Memory B cell (primary cell): Measurements from ENCODE around the gene ST8SIA2.
"Not testable (repeated sequence)": the region's sequence is repeated elsewhere in the genome, so short reads cannot be mapped to it uniquely, and the experiment has no call there.

ENCODE experiments used
- ATAC-seq: fragments of 150-1000 bp; cut with Tn5 transposase; 2 replicates; pipeline ENCODE4 v1.10.0; 2021; ENCODE audit warnings: low read depth, mild to moderate bottlenecking, moderate library complexity
- DNase-seq, 2 donors: peaks; one replicate each; pipeline ENCODE4 v3.0.0; 2022; ENCODE audit warnings: low spot score in 2 of 2
- H3K27ac Mint-ChIP-seq: one replicate; pipeline ENCODE4 v1.8.0; 2022; ENCODE audit warnings: mild to moderate bottlenecking, moderate library complexity, mixed read lengths
- H3K27me3 Mint-ChIP-seq: one replicate; pipeline ENCODE4 v1.8.0; 2022; ENCODE audit warnings: mixed read lengths
- H3K36me3 Mint-ChIP-seq: one replicate; pipeline ENCODE4 v1.8.0; 2022; ENCODE audit warnings: mild to moderate bottlenecking, mixed read lengths
- H3K4me1 Mint-ChIP-seq: one replicate; pipeline ENCODE4 v1.8.0; 2022; ENCODE audit warnings: mixed read lengths
- H3K4me3 Mint-ChIP-seq: one replicate; pipeline ENCODE4 v1.8.0; 2022; ENCODE audit warnings: mild to moderate bottlenecking, moderate library complexity, mixed read lengths
- H3K9me3 Mint-ChIP-seq: one replicate; pipeline ENCODE4 v1.8.0; 2022; ENCODE audit warnings: mixed read lengths

ST8SIA2 gene

GRCh38 chr15:92463352-92463751 lies 69.7 kb downstream of the ST8SIA2 start:
- no peak for ATAC-seq
- Mint-ChIP-seq H3K4me3 (no peak overlapping the region), H3K27ac (no peak overlapping the region), H3K9me3 (peaks cover 1% of the 10 kb centered on the region), H3K4me1 (no peaks in the 10 kb centered on the region), H3K36me3 (no peaks in the 10 kb centered on the region), H3K27me3 (no peaks in the 10 kb centered on the region)
- DNase-seq = no peak

- H3K36me3 Mint-ChIP-seq = no peaks in the 10 kb centered on the region
- H3K27me3 Mint-ChIP-seq = no peaks in the 10 kb centered on the region
- H3K4me1 Mint-ChIP-seq = no peaks in the 10 kb centered on the region
- ATAC-seq (no peak), DNase-seq (no peak)
- no peak overlapping the region for H3K4me3 Mint-ChIP-seq
- H3K27ac Mint-ChIP-seq = no peak overlapping the region
- peaks cover 1% of the 10 kb centered on the region for H3K9me3 Mint-ChIP-seq
Measured at GRCh38 chr15:92463826-92464225, 70.1 kb downstream of the ST8SIA2 start.

DNA sequence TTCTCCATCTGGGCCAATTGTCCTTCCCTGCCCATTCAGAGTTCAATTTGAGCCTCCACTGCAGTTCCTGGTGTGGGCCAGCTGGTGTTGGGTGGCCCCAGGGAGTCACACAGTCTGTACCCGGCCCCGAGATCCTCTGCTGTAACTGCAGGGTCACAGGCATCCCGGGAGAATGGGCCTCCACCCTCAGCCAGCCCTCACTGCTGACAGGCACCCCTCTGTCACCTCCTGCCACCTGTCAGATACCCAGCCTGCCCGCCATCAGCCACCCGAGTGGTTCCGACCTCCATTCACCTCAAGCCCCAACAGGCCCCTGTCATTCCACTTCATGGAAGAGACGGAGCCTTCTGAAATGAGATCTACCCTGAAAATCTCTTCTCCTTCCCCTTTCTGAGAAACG lies 73.2 kb downstream of the ST8SIA2 start:
- Mint-ChIP-seq H3K27ac (no peak overlapping the region), H3K36me3 (no peaks in the 10 kb centered on the region), H3K4me3 (no peak overlapping the region), H3K4me1 (no peaks in the 10 kb centered on the region), H3K9me3 (peaks cover 1% of the 10 kb centered on the region), H3K27me3 (no peaks in the 10 kb centered on the region)
- no peak for DNase-seq
- no peak for ATAC-seq

- H3K4me3 Mint-ChIP-seq = no peak overlapping the region
- DNase-seq (no peak), ATAC-seq (no peak)
- no peaks in the 10 kb centered on the region for H3K36me3 Mint-ChIP-seq
- no peaks in the 10 kb centered on the region for H3K27me3 Mint-ChIP-seq
- no peaks in the 10 kb centered on the region for H3K4me1 Mint-ChIP-seq
- peaks cover 1% of the 10 kb centered on the region for H3K9me3 Mint-ChIP-seq
- no peak overlapping the region for H3K27ac Mint-ChIP-seq
Measured at GRCh38 chr15:92467245-92467644, 73.6 kb downstream of the ST8SIA2 start.

GRCh38 chr15:92468991-92469390 lies 75.3 kb downstream of the ST8SIA2 start:
- ATAC-seq (no peak), DNase-seq (no peak)
- Mint-ChIP-seq H3K27ac (no peak overlapping the region), H3K27me3 (peaks cover 2% of the 10 kb centered on the region), H3K36me3 (no peaks in the 10 kb centered on the region), H3K9me3 (peaks cover 1% of the 10 kb centered on the region), H3K4me1 (no peaks in the 10 kb centered on the region), H3K4me3 (no peak overlapping the region)

DNA sequence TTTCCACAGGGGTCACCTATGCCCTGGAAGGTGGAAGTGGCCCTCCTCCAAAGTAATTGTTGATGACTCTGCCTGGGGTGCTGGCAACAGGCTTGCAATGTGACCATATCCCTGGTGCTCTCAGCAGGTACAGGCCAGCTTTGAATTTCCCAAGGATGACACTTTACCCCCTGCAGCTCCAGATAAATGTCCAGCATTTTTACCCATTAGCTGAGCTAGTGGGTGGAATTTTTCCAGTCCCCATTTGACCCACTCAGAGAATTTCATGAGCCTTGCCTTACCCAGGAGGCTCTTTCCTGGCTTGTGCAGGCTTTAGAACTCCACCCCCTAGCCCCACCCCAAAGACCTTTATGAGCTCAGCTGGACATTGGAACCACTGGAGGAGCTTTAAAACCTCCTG lies 77.6 kb downstream of the ST8SIA2 start:
- H3K4me3 Mint-ChIP-seq = no peak overlapping the region
- no peaks in the 10 kb centered on the region for H3K4me1 Mint-ChIP-seq
- no peaks in the 10 kb centered on the region for H3K36me3 Mint-ChIP-seq
- no peak overlapping the region for H3K27ac Mint-ChIP-seq
- ATAC-seq = no peak
- H3K9me3 Mint-ChIP-seq = peaks cover 1% of the 10 kb centered on the region
- no peak for DNase-seq
- peaks cover 2% of the 10 kb centered on the region for H3K27me3 Mint-ChIP-seq

DNA sequence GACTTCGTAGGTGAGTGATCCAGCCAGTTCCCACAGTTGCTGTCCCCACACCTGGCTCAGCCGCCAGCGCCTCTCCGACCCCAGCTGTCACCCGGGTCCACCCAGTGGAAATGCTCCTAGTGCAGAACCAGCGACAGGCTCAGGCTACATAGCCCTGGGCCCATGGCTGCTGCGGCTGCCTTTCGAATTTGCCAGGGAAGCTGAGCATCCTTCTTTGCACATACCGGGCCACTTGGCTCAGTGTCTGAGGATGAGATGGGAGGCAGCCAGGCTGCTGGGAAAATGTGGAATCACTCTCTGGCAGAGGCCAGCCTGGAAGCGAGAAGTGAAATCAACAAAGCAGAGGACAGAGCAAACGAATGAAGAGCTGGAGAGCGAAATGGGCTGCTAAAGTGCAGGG lies 80.1 kb downstream of the ST8SIA2 start:
- Mint-ChIP-seq H3K27ac (no peak overlapping the region), H3K9me3 (no peaks in the 10 kb centered on the region), H3K4me1 (no peaks in the 10 kb centered on the region), H3K36me3 (no peaks in the 10 kb centered on the region), H3K4me3 (no peak overlapping the region), H3K27me3 (peaks cover 4% of the 10 kb centered on the region)
- ATAC-seq = no peak
- no peak for DNase-seq

GRCh38 chr15:92479730-92480129 lies 86.0 kb downstream of the ST8SIA2 start:
- H3K9me3 Mint-ChIP-seq, DNase-seq, H3K4me3 Mint-ChIP-seq, H3K36me3 Mint-ChIP-seq, H3K4me1 Mint-ChIP-seq, ATAC-seq, H3K27ac Mint-ChIP-seq: not testable (repeated sequence)
- peaks cover 10% of the 10 kb centered on the region for H3K27me3 Mint-ChIP-seq

GRCh38 chr15:92480361-92480760 lies 86.7 kb downstream of the ST8SIA2 start:
- DNase-seq (no peak), ATAC-seq (no peak)
- Mint-ChIP-seq H3K27me3 (peaks cover 11% of the 10 kb centered on the region), H3K9me3 (peaks cover under 1% of the 10 kb centered on the region), H3K4me1 (no peaks in the 10 kb centered on the region), H3K36me3 (no peaks in the 10 kb centered on the region), H3K27ac (no peak overlapping the region), H3K4me3 (no peak overlapping the region)

- H3K27me3 Mint-ChIP-seq = peaks cover 9% of the 10 kb centered on the region
- ATAC-seq (no peak), DNase-seq (no peak)
- H3K9me3 Mint-ChIP-seq = peaks cover 2% of the 10 kb centered on the region
- H3K4me3 Mint-ChIP-seq = no peak overlapping the region
- H3K27ac Mint-ChIP-seq = no peak overlapping the region
- H3K4me1 Mint-ChIP-seq = no peaks in the 10 kb centered on the region
- H3K36me3 Mint-ChIP-seq = no peaks in the 10 kb centered on the region
Measured at GRCh38 chr15:92485441-92485840, 91.8 kb downstream of the ST8SIA2 start.

- Mint-ChIP-seq H3K27ac (no peak overlapping the region), H3K36me3 (no peaks in the 10 kb centered on the region), H3K4me1 (no peaks in the 10 kb centered on the region), H3K27me3 (peaks cover 9% of the 10 kb centered on the region), H3K4me3 (no peak overlapping the region), H3K9me3 (peaks cover 4% of the 10 kb centered on the region)
- no peak for ATAC-seq
- no peak for DNase-seq
Measured at GRCh38 chr15:92492551-92493115, 99.0 kb downstream of the ST8SIA2 start.

- Mint-ChIP-seq H3K27ac (no peak overlapping the region), H3K4me3 (no peak overlapping the region), H3K4me1 (no peaks in the 10 kb centered on the region), H3K27me3 (peaks cover 11% of the 10 kb centered on the region), H3K9me3 (peaks cover 4% of the 10 kb centered on the region), H3K36me3 (no peaks in the 10 kb centered on the region)
- DNase-seq = no peak
- ATAC-seq = no peak
Measured at GRCh38 chr15:92494806-92495336, 101.2 kb downstream of the ST8SIA2 start.

DNA sequence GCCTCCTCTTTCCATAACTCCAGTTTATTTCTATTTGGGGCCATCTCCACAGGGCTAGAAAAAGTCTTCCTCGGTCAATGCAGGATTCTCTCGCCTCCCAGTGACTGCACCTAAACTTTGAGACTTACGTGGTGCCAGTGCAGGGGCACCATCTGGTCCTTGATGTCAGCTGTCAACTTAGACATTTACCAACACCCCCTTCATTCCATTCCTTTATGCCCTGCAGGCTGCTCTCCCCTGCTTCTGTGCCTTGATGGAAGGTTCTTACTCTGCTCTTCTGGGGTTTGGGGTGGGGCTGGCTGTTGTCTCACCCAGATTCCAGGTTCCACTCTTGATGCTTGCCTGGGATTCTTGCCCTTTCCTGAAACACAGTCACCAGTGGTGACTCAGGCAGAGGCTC lies 101.8 kb downstream of the ST8SIA2 start:
- peaks cover 13% of the 10 kb centered on the region for H3K27me3 Mint-ChIP-seq
- ATAC-seq (no peak), DNase-seq (no peak)
- no peak overlapping the region for H3K27ac Mint-ChIP-seq
- no peak overlapping the region for H3K4me3 Mint-ChIP-seq
- peaks cover 4% of the 10 kb centered on the region for H3K9me3 Mint-ChIP-seq
- H3K4me1 Mint-ChIP-seq = no peaks in the 10 kb centered on the region
- H3K36me3 Mint-ChIP-seq = no peaks in the 10 kb centered on the region

DNA sequence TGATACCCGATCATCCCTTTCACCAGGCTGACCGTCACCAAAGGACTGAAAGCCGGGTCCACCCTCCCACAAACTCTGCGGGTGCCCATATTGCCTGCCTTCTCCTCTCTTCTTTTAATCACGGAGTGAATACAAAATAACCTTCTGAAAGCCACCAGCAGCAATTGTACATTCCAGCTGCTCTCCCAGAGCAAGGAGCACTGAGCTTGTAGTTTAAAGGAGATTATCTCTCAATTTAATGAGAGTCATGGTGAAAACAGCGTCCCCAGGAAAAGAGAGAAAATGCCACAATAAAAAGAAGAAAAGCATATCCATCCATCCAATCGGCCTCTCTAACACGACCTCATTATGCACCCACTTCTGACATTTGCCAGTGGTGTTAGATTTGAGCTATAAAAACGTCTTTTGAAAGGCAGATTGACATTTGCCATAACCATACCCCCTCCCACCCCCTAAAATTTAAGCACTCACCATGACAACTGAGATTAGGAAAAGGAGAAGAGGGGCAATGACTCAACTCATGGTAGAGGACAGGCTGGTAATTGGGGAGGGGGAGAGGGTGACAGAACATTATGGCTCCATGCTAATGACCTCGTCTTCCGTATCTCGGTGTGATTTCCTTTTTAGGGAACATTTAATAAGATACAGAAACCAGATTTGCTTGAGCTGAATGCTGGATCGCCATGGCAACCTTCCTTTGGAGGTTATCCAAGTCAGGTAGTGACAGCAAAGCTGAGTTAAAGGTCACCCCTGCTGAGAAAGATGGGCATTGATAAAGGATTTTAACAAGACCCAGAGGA lies 106.2 kb downstream of the ST8SIA2 start:
- no peaks in the 10 kb centered on the region for H3K9me3 Mint-ChIP-seq
- no peaks in the 10 kb centered on the region for H3K36me3 Mint-ChIP-seq
- H3K27ac Mint-ChIP-seq = no peak overlapping the region
- peaks cover 13% of the 10 kb centered on the region for H3K27me3 Mint-ChIP-seq
- H3K4me3 Mint-ChIP-seq = no peak overlapping the region
- no peak for DNase-seq
- H3K4me1 Mint-ChIP-seq = no peaks in the 10 kb centered on the region
- ATAC-seq = no peak

DNA sequence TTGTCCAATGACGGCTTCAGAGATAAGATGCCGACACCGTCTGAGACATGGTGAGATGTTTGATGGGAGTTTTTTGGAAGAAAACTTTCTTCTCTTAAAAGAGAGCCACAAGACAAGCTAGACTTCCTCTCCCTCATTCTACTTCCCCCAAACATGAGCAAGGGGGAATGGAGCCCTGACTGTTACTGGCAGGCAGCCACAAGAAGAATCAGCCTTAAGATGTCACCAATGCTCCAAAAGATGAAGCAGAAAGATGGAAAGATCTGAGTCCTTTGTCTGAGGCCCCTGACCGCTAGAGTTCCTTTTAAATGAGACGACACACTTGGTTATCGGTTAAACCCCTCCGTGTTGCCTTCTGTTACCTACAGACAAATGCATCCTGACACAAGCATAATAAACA lies 108.7 kb downstream of the ST8SIA2 start:
- Mint-ChIP-seq H3K4me3 (no peak overlapping the region), H3K27ac (no peak overlapping the region), H3K36me3 (no peaks in the 10 kb centered on the region), H3K27me3 (peaks cover 8% of the 10 kb centered on the region), H3K4me1 (no peaks in the 10 kb centered on the region), H3K9me3 (peaks cover 4% of the 10 kb centered on the region)
- ATAC-seq (no peak), DNase-seq (no peak)
